Measurements from ENCODE around the gene GRID2. TPM values are rescaled to one million over a fixed set of nuclear protein-coding genes. Genes with fewer than 3 reads are reported as not detected.
"Not testable (repeated sequence)": the region's sequence is repeated elsewhere in the genome, so short reads cannot be mapped to it uniquely, and the experiment has no call there.

Gene GRID2
- polyA plus RNA-seq, 3 donors from 2014 or later = not detected

DNA sequence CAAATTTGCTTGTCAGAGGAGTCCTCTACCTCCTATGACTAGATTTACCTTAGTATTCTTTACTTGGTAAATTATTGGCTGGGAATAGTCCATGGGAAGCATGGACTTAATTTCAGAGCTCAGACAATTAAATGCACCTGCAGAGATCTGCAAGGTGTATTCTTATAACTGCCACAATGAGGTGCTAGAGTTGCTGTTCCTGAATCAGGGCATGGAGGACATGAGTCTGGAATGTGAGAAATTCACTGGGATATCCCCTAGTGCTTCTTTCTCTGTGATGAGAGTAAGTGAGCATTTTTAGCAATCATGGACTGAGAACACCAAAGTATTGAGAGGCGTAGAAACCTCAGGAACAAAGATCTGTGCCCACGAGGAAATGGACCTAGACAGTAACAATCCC, 32.9 kb upstream of the GRID2 start:
- no peak overlapping the region for H3K4me3 Mint-ChIP-seq
- no peak overlapping the region for H3K27ac Mint-ChIP-seq
- no peaks in the 10 kb centered on the region for H3K4me1 Mint-ChIP-seq
- H3K9me3 Mint-ChIP-seq = peaks cover 4 to 27% (median 14%) of the 10 kb centered on the region in 6 donors
- no peaks in the 10 kb centered on the region for H3K36me3 Mint-ChIP-seq
- peaks cover 1 to 3% (median 3%) of the 10 kb centered on the region in 3 donors for H3K27me3 Mint-ChIP-seq (ENCODE audit: low read depth in 3 of 3)
- no peak for DNase-seq

GRCh38 chr4:92271551-92271950, 32.2 kb upstream of the GRID2 start:
- H3K27ac Mint-ChIP-seq; H3K4me1 Mint-ChIP-seq; H3K4me3 Mint-ChIP-seq; H3K36me3 Mint-ChIP-seq; DNase-seq; H3K27me3 Mint-ChIP-seq (ENCODE audit: low read depth in 3 of 3): not testable (repeated sequence)
- H3K9me3 Mint-ChIP-seq = peaks cover 4 to 30% (median 13%) of the 10 kb centered on the region in 6 donors

DNA sequence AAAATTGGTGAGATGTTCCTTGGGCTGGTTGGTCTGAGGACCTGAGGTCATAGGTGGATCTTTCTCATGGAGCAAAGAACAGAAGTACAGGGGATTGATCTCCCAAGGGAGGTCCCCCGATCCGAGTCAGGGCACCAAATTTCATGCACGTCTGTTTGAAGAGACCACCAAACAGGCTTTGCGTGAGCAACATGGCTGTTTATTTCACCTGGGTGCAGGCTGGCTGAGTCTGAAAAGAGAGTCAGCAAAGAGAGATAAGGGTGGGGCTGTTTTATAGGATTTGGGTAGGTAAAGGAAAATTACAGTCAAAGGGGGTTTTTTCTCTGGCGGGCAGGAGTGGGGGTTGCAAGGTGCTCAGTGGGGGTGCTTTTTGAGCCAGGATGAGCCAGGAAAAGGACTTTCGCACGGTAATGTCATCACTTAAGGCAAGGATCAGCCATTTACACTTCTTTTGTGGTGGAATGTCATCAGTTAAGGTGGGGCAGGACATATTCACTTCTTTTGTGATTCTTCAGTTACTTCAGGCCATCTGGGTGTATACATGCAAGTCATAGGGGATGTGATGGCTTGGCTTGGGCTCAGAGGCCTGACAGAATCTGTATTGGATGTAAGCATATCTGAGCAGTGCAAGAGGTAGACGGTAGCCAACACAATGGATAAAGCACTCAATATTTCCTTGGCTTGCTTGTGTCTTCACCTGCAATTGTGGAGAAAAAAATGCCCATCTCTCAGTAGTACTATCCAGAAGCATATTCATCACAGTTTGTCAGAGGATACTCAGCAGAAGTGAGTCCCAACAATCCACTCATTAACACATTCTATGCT, 26.5 kb upstream of the GRID2 start:
- not testable (repeated sequence) for H3K36me3 Mint-ChIP-seq; DNase-seq; H3K4me1 Mint-ChIP-seq; H3K4me3 Mint-ChIP-seq; H3K27me3 Mint-ChIP-seq (ENCODE audit: low read depth in 3 of 3); H3K27ac Mint-ChIP-seq
- peaks cover 0 to 20% (median 16%) of the 10 kb centered on the region in 6 donors for H3K9me3 Mint-ChIP-seq

- peaks cover 0 to 28% (median 20%) of the 10 kb centered on the region in 6 donors for H3K9me3 Mint-ChIP-seq
- no peak for DNase-seq
- H3K27ac Mint-ChIP-seq = no peak overlapping the region
- H3K4me1 Mint-ChIP-seq = no peaks in the 10 kb centered on the region
- peaks cover 0 to 3% (median 3%) of the 10 kb centered on the region in 3 donors for H3K36me3 Mint-ChIP-seq
- no peak overlapping the region for H3K4me3 Mint-ChIP-seq
- H3K27me3 Mint-ChIP-seq (ENCODE audit: low read depth in 3 of 3) = peaks cover 0 to 3% (median 0%) of the 10 kb centered on the region in 3 donors
Observed at GRCh38 chr4:92279296-92279695, 24.5 kb upstream of the GRID2 start.

DNA sequence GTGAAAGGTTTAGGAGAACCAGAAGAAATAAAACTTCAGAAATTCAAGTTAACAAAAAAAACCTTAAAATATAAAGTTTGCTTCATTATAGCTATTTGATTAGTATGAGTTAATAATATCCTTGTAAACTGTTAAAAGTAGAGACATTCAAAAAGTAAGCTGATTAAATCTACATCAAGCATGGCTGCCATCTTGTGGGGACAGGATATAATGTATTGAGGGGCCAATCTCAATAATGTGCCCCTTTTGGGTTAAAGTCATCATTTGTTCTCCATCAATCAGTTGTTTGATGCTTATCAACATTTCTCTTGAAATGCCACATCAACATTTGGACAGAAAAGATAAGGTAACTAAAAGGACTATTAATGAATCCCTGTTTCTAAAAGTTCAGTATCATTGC, 4.6 kb upstream of the GRID2 start:
- peaks cover 2 to 5% (median 2%) of the 10 kb centered on the region in 3 donors for H3K27me3 Mint-ChIP-seq (ENCODE audit: low read depth in 3 of 3)
- H3K4me3 Mint-ChIP-seq = no peak overlapping the region
- no peaks in the 10 kb centered on the region for H3K4me1 Mint-ChIP-seq
- H3K9me3 Mint-ChIP-seq = peaks cover 1 to 14% (median 10%) of the 10 kb centered on the region in 6 donors
- DNase-seq = no peak
- H3K36me3 Mint-ChIP-seq = no peaks in the 10 kb centered on the region
- H3K27ac Mint-ChIP-seq = no peak overlapping the region

DNA sequence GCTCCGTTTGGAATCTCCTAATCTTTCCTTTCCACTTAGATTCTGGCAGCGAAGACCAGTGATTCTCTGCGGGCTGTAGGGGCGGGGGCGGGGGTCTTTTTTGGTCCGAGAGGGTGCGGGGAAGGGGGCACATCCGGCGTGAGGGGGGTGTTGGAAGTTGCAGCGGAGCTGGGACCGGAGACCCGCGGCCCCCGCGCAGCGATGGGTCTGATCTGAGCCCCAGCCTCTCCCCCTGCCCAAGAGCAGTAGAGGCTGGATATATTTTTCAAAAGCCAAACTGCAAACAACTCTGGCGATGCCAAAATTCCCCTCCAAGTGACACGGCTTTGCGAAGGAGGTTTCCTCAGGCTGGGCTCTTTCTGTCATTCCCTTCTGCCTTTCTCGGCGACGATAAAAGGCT, 355 bp downstream of the GRID2 start:
- H3K4me3 Mint-ChIP-seq = no peak overlapping the region
- H3K9me3 Mint-ChIP-seq = peaks cover 3 to 31% (median 8%) of the 10 kb centered on the region in 6 donors
- H3K27me3 Mint-ChIP-seq (ENCODE audit: low read depth in 3 of 3) = peaks cover 5 to 10% (median 5%) of the 10 kb centered on the region in 3 donors
- peaks cover 0 to 2% of the 10 kb centered on the region in 2 donors for H3K4me1 Mint-ChIP-seq
- no peak for DNase-seq
- no peaks in the 10 kb centered on the region for H3K36me3 Mint-ChIP-seq
- H3K27ac Mint-ChIP-seq = no peak overlapping the region

DNA sequence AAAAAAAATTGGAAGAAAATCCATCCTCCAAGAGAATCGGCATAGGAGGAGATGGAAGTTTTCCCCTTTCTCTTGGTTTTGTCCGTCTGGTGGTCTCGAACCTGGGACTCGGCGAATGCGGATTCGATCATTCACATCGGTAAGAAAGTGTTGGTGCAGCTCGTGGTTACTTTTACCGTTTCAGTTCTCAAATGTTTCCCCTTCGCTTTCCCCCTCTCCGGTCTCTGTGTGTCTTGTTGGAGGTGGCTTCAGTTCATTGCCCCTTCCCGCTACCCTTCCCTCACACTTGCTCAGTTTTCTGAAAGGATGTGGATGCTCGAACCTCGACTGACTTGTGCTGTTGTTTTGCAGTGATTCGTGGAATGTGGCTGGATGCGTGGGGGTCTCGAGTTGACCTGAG, 840 bp downstream of the GRID2 start:
- peaks cover 4 to 10% (median 5%) of the 10 kb centered on the region in 3 donors for H3K27me3 Mint-ChIP-seq (ENCODE audit: low read depth in 3 of 3)
- peaks cover 0 to 2% of the 10 kb centered on the region in 2 donors for H3K4me1 Mint-ChIP-seq
- peaks cover 3 to 31% (median 8%) of the 10 kb centered on the region in 6 donors for H3K9me3 Mint-ChIP-seq
- H3K36me3 Mint-ChIP-seq = no peaks in the 10 kb centered on the region
- no peak overlapping the region for H3K4me3 Mint-ChIP-seq
- H3K27ac Mint-ChIP-seq = no peak overlapping the region
- no peak for DNase-seq

DNA sequence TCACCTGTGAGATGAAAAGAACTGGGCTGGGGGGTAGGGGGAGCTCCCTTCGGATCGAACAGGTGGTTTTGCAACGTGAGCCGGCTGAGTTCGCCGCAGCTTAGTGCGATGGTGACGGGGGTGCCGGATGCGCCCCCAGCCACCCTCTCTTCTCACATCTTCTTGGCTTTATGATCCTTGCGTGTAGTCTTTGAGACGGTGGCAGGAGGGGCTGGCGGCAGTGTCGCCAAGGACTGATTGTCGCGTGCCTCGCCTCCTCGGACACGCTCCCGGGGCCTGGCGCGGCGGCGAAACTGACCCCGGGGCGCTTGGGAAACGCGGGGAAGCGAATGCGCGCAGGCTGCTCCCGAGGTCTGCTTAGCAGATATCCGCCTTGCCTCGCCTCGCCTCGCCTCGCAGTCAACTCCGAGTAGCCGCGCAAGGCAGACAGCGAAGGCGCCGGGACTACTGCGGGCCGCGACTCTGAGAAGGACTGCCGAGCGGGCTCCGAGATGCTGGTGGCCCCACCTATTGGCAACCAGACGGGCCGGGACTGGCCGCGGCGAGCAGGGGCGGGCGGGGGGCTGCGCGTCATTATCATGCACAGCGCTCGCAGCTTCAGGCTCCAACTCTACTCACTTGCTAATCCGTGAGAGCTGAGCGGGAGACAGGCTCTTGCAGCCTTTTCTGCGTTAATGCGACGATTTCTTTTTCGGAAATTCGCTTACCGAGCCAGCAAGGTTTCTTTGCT, 1.5 kb downstream of the GRID2 start:
- H3K4me3 Mint-ChIP-seq = no peak overlapping the region

DNA sequence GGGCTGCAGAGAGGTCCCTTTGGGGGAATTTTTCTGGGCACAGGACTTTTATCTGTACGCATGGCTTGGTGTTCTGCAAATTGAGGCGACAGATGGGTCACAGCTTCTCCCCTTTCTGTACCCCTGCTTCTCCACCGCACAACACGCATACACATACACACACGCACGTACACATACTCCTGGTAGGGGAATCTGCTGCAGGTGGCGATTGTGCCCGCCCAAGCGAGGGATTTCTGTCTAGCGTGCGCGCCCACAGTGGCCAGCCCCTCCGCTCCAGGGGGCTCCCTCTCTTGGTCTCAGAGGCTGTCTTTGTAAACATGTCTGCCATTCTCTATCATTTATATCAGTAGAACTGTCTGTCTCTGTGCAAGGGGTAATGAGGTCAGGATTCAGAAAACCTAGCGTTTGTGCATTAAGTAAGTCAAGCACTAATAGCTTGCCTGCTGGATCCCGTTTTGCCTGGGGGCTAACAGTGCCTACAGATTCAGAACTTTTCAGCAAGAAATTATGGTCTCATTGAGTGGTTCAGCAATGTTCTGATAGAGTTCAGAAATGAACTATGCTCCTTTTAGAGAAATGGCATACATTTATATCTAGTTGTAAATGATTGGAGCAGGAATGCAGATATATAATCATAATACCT, 2.2 kb downstream of the GRID2 start:
- no peak for DNase-seq
- Mint-ChIP-seq H3K36me3 (no peaks in the 10 kb centered on the region), H3K27me3 (ENCODE audit: low read depth in 3 of 3) (peaks cover 3 to 8% (median 5%) of the 10 kb centered on the region in 3 donors)

More for the DNA sequence above, 1.5 kb downstream of the GRID2 start:
- Mint-ChIP-seq H3K9me3 (peaks cover 3 to 31% (median 8%) of the 10 kb centered on the region in 6 donors), H3K36me3 (no peaks in the 10 kb centered on the region), H3K27ac (no peak overlapping the region), H3K4me1 (peaks cover 0 to 2% of the 10 kb centered on the region in 2 donors), H3K27me3 (ENCODE audit: low read depth in 3 of 3) (peaks cover 3 to 10% (median 5%) of the 10 kb centered on the region in 3 donors)
- no peak for DNase-seq

DNA sequence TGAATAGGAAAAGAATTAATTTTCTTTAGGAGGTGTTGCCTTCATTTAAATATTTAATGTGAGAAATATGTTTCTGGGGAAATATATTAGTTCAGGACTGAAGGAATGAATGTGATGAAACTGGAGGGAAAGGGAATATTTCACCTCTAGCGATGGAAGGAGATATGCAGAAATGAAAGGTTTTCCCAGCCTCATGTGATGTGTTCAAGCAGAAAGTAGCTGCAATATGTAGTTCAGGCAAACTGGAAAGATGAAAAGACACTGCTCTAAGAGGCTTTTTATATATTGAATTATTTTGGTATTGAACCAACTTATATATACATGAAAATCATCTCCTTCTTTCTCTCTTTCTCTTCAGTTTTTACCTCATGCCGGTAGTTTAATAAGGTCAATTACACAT, 3.4 kb downstream of the GRID2 start:
- Mint-ChIP-seq H3K4me1 (peaks cover 0 to 2% of the 10 kb centered on the region in 2 donors), H3K9me3 (peaks cover 7 to 29% (median 10%) of the 10 kb centered on the region in 6 donors), H3K27ac (no peak overlapping the region), H3K36me3 (no peaks in the 10 kb centered on the region), H3K4me3 (no peak overlapping the region), H3K27me3 (ENCODE audit: low read depth in 3 of 3) (peaks cover 3 to 8% (median 5%) of the 10 kb centered on the region in 3 donors)
- no peak for DNase-seq

More for the DNA sequence above, 2.2 kb downstream of the GRID2 start:
- H3K4me1 Mint-ChIP-seq = peaks cover 0 to 2% of the 10 kb centered on the region in 2 donors
- no peak overlapping the region for H3K27ac Mint-ChIP-seq
- H3K4me3 Mint-ChIP-seq = peak overlapping the region in 1 of 5 donors; percentile 24
- peaks cover 6 to 36% (median 8%) of the 10 kb centered on the region in 6 donors for H3K9me3 Mint-ChIP-seq

DNA sequence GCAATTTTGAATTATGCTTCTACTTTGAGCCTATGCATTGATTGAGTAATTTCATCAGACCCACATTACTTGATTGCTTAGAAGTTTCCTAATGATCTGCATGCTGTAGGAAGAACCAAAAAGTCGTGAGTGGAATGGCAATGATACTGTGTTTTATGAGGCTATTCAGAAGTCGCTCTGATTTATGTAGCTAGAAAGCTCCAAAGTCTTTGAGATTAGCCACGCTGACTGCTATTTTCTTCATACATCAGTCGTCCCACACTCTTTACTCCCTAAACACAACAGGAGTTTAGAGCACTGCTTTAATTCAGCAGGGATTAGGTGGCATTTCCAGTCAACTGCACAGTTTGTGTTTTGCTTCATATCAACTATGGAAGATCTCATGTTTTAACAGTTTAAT, 4.1 kb downstream of the GRID2 start:
- peaks cover 5 to 35% (median 9%) of the 10 kb centered on the region in 6 donors for H3K9me3 Mint-ChIP-seq
- H3K36me3 Mint-ChIP-seq = no peaks in the 10 kb centered on the region
- H3K27ac Mint-ChIP-seq = no peak overlapping the region
- DNase-seq = no peak
- H3K4me1 Mint-ChIP-seq = peaks cover 0 to 2% of the 10 kb centered on the region in 2 donors
- no peak overlapping the region for H3K4me3 Mint-ChIP-seq
- H3K27me3 Mint-ChIP-seq (ENCODE audit: low read depth in 3 of 3) = peaks cover 3 to 8% (median 5%) of the 10 kb centered on the region in 3 donors

DNA sequence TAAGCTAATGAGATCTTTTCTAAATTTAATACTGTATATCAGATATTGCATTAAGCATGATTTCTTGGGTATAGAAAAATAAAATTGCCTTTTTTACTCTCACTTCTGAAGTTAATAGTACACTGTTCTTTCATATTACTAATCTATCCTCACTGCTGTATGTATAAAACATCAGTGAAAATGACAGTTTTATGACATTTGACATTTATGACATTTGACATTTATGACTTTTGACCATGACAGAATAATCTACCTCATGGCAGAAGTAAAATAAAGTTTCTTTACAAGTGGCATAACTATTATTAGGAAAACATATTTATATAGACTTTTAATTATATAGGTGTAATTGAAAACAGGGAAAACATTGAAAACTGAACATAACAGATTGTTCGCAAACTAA, 13.3 kb downstream of the GRID2 start:
- DNase-seq = no peak
- H3K9me3 Mint-ChIP-seq = peaks cover 2 to 39% (median 19%) of the 10 kb centered on the region in 6 donors
- no peak overlapping the region for H3K4me3 Mint-ChIP-seq
- H3K36me3 Mint-ChIP-seq = no peaks in the 10 kb centered on the region
- H3K4me1 Mint-ChIP-seq = no peaks in the 10 kb centered on the region
- no peaks in the 10 kb centered on the region for H3K27me3 Mint-ChIP-seq (ENCODE audit: low read depth in 3 of 3)
- H3K27ac Mint-ChIP-seq = no peak overlapping the region

- Mint-ChIP-seq H3K36me3 (no peaks in the 10 kb centered on the region), H3K4me3 (no peak overlapping the region), H3K27ac (no peak overlapping the region), H3K9me3 (peaks cover 4 to 25% (median 9%) of the 10 kb centered on the region in 6 donors), H3K4me1 (no peaks in the 10 kb centered on the region), H3K27me3 (ENCODE audit: low read depth in 3 of 3) (peaks cover 0 to 3% (median 0%) of the 10 kb centered on the region in 3 donors)
- DNase-seq = no peak
Observed at GRCh38 chr4:92328095-92328494, 24.3 kb downstream of the GRID2 start.
